HG03558 (cell line): Measurements from ENCODE around the gene BMP7.

Source experiments
- ATAC-seq: cut with Tn5 transposase; IDR thresholded peaks from one replicate; pipeline ENCODE4 v1.9.1; 2021; ENCODE audit warnings: moderate number of reproducible peaks; ENCODE audit not compliant: unreplicated experiment; ENCODE audit errors: extremely low read depth

BMP7 gene

GRCh38 chr20:57236813-57237584 is 29.4 kb downstream of the BMP7 start:
- no peak for ATAC-seq

DNA sequence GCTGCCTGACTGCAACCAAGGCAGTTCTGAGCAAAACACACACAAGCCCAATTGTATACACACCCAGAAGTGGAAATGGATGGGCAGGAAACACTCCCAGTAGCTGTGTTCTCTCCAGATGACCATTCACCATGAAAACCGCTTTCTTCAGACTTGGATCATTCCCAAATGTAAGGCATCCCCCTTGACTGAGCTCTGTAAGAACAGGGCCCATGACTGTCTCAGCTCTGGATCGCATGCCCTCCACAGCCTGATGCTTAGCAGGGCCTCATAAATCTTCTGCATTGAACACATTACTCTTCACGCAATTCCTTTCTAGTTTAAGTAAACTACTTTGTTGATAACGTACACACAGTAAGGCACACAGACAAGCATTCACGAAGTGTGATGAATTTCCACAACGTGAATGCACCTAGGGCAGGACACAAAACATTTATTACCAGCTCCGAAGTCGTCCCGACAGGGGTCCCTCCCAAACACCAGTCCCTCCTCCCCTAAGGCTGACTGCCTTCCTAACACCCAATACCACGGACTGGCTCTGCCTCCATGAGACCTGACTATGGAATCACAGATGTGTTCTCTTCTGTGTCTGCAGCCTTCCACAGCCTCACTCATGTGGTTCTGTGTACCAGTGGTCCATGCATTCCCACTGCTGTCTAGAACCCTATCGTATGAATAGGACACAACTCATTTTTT is 31.7 kb downstream of the BMP7 start:
- ATAC-seq: no peak

- ATAC-seq: no peak
Measured at GRCh38 chr20:57231951-57232428, 34.5 kb downstream of the BMP7 start.

DNA sequence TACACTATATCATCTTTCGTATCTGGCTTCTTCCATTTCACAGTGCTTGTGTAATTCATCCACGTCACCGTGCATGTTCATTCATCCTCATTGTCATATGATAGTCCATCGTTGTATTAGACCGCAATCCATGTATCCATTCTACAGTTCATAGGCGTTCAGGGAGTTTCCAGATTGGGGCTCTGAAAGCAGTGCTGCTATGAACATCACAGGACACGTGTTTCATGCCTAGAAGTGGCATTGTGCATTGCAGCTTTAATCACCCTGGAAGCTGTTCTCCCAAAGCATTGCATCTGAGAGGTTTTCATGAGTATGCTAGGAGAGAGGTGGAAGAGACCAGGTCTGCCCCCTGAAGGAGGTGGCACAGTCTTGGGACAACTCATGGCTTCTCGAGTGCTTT is 35.3 kb downstream of the BMP7 start:
- no peak for ATAC-seq

GRCh38 chr20:57230247-57230646 is 36.2 kb downstream of the BMP7 start:
- no peak for ATAC-seq

DNA sequence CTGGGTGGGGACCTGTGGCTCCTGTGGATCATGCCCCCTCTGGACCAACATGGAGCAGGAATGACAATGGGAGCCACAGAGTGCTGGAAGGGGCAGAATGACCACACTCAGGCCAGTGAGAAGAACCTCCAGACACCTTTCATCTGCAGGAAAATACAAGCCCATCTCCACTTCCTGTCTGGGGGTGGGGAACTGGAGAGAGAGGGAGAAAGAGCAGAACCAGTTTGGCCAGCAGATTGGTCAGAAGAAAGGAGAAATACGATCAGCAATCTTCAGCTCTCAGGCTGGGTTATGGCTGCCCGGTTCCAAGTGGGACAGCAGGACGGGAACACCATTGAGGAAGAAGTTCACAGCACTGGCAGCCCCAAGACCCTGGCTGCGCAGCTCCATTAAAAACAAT is 37.0 kb downstream of the BMP7 start:
- ATAC-seq: no peak

- ATAC-seq: no peak
Measured at GRCh38 chr20:57225830-57226229, 40.6 kb downstream of the BMP7 start.

GRCh38 chr20:57225197-57225733 is 41.2 kb downstream of the BMP7 start:
- no peak for ATAC-seq

- ATAC-seq: no peak
Measured at GRCh38 chr20:57224641-57225138, 41.8 kb downstream of the BMP7 start.

GRCh38 chr20:57223648-57224489 is 42.6 kb downstream of the BMP7 start:
- no peak for ATAC-seq

- ATAC-seq: no peak
Measured at GRCh38 chr20:57222631-57222950, 43.9 kb downstream of the BMP7 start.

DNA sequence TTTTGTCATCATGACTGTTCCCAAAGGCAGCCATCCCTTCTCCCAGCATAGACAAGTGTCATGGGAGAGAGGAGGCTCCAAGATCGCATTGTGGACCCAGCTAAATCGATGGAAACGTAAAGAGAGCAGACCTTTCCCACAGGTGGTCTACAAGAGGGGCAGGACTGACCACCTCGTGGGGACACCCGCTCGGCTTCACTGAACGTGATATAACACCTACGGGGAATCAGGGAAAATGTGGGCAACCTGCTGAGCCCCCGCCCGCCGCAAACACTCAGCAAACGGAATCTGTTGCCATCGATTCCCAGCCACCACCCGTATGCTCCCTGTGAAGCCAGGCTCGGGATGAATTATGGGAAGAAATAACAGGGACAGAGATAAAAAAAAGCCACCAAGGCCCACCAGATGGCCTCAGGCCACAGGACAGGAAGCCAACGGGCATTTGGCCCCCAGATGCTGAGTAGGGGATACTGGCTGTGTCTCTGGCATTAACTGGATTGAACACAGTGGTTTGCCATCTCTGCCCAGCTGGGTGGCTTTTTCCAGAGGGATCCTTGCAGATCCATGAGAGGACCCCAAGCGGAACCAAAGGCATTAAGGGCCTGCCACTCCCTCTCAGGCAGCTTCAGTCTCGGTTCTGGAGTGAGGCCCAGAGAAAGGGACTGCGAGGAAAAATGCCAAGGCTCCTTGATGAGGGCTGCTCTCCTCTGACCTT is 44.4 kb downstream of the BMP7 start:
- ATAC-seq: no peak

GRCh38 chr20:57220337-57221145 is 45.9 kb downstream of the BMP7 start:
- ATAC-seq: no peak

DNA sequence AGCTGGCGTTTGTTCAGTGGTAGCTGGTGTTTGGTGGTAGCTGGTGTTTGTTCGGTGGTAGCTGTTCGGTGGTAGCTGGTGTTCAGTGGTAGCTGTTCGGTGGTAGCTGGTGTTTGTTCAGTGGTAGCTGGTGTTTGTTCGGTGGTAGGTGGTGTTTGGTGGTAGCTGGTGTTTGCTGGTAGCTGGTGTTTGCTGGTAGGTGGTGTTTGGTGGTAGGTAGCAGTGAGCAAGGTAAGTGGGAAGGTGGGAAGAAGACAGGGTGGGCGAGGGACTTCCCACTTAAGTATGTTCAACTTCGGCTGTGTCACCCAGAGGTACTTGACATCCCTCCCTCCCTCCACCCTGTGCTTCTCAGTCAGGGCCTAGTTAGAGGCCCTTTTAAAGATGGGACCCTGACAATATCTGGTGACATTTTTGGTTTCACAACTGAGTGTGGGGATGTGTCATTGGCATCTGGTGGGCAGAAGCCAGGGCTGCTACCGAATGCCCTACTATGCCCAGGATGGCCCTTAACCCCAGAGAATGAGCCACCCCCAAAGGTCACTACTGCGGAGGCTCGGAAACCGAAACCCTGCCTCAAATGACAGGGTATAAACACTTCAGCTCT is 47.3 kb downstream of the BMP7 start:
- ATAC-seq: no peak

DNA sequence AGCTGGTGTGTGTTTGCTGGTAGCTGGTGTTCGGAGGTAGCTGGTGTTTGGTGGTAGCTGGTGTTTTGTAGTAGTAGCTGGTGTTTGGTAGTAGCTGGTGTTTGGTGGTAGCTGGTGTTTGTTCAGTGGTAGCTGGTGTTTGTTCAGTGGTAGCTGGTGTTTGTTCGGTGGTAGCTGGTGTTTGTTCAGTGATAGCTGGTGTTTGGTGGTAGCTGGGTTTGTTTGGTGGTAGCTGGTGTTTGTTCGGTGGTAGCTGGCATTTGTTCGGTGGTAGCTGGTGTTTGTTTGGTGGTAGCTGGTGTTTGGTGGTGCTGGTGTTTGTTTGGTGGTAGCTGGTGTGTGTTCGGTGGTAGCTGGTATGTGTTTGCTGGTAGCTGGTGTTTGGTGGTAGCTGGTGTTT is 48.0 kb downstream of the BMP7 start:
- ATAC-seq: no peak

DNA sequence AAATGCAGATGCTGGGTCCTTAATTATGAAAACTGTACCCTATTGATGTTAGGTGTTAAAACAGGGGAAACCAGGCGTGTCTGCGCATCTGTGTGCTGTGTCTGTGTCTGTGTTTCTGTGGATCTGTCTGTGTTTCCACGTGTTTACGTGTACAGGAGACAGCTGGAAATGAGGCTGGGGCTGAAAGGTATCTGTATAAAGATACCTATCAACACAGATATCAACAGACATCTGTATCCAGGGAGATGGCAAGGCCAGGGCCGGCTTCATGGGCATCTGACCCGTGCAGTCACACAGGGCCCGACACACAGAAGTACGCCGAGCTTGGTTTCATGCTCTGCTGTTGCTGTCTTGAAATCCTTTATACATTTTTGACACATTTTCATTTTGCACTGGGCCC is 48.6 kb downstream of the BMP7 start:
- no peak for ATAC-seq

DNA sequence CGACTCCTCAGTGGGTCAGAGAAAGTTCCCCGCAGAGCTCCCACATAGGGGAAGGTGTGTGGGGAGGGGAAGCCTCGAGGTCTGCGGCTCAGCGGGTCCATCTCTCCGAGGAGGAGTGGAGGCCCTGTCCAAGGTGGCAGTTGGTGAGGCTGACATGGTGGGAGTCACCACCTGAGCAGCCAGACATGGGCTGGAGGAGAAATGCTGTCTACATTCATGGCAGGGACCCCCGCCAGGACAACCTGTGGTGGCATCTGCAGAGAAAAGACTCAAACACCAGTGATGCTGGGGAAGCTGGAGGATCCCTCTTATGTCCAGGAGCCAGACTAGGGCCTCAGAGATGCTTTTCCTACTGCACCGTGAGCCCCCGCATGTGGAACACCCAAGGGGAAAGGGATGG is 49.8 kb downstream of the BMP7 start:
- ATAC-seq: no peak

DNA sequence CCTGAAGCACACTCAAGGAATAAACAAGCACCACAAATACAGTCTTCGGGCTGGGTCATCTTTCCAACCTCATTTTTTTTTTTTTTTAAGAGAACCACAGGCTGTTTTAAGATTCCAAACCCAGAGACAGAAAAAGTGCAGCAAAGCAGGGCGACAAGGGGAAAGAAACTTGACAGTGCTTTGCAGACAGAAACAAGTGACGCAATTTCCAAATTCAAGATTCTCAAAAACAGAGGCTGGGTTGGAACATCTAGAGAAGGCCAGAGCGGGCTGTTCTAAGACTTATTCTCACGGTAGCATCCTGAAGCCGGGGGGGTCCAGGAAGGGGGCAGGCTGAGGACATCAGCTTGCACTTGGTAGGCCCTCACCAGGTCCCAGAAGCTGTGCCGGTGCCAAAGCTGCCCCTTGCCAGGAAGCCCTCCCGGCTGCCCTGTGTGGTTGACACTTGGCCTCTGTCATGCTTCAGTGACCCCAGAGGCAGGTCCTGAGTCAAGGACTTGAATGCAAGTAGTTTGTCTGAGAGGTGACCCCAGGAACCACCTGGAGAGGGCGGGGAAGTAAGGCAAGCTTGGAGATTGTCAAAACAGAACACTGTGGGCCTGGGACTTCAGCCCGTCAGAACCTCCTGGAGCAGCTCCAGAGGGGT is 50.5 kb downstream of the BMP7 start:
- ATAC-seq: no peak
